Parathyroid adenoma (tissue), 2 donors: ENCODE results near the gene RAB3C.
"Not testable (repeated sequence)": the region's sequence is repeated elsewhere in the genome, so short reads cannot be mapped to it uniquely, and the experiment has no call there.

ENCODE experiments used
- H2AFZ ChIP-seq: fragments of 300-600 bp; sonication (generic); one replicate; pipeline ENCODE4 v1.7.0; 2017; ENCODE audit warnings: antibody characterized with exemption, mild to moderate bottlenecking
- H3K27ac ChIP-seq: fragments of 300-600 bp; sonication (generic); one replicate; pipeline ENCODE4 v1.7.0; 2017
- H3K27me3 ChIP-seq: fragments of 300-600 bp; sonication (generic); one replicate; pipeline ENCODE4 v1.7.0; 2017; ENCODE audit warnings: low read length; ENCODE audit not compliant: control insufficient read depth, insufficient read depth
- H3K36me3 ChIP-seq: fragments of 300-600 bp; sonication (generic); one replicate; pipeline ENCODE4 v1.7.0; 2017; ENCODE audit warnings: low read length; ENCODE audit not compliant: control insufficient read depth, insufficient read depth
- H3K4me1 ChIP-seq: fragments of 300-600 bp; sonication (generic); one replicate; pipeline ENCODE4 v1.7.0; 2017; ENCODE audit warnings: control low read depth
- H3K4me2 ChIP-seq: fragments of 300-600 bp; sonication (generic); one replicate; pipeline ENCODE4 v1.7.0; 2017; ENCODE audit warnings: low read length
- H3K4me3 ChIP-seq: fragments of 300-600 bp; sonication (generic); one replicate; pipeline ENCODE4 v1.7.0; 2017; ENCODE audit warnings: low read depth, low read length
- H3K79me2 ChIP-seq: fragments of 300-600 bp; sonication (generic); one replicate; pipeline ENCODE4 v1.7.0; 2017; ENCODE audit warnings: control low read depth
- H3K9ac ChIP-seq: fragments of 300-600 bp; sonication (generic); one replicate; pipeline ENCODE4 v1.7.0; 2017; ENCODE audit warnings: mild to moderate bottlenecking
- H3K9me3 ChIP-seq: fragments of 300-600 bp; sonication (generic); one replicate; pipeline ENCODE4 v1.7.0; 2017; ENCODE audit warnings: low read length; ENCODE audit not compliant: control insufficient read depth
- CTCF ChIP-seq: fragments of 300-600 bp; sonication (generic); IDR thresholded peaks from one replicate; pipeline ENCODE4 v1.7.0; 2017; ENCODE audit warnings: antibody characterized with exemption, mild to moderate bottlenecking
- donor health status: primary hyperparathyroidism.

Gene RAB3C, protein sequence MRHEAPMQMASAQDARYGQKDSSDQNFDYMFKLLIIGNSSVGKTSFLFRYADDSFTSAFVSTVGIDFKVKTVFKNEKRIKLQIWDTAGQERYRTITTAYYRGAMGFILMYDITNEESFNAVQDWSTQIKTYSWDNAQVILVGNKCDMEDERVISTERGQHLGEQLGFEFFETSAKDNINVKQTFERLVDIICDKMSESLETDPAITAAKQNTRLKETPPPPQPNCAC

GRCh38 chr5:58582803-58583491, at the start of gene RAB3C:
Gene RAB3C (plus strand): TSS chr5:58583075. CDS start chr5:58583209, 134 bp downstream.
- TF ChIP-seq CTCF: no peak
- no peaks in the 10 kb centered on the region for H3K9me3 ChIP-seq
- peak within 1 kb of the TSS; percentile 73 for H3K4me3 ChIP-seq
- H3K4me1 ChIP-seq: no peaks in the 10 kb centered on the region
- H3K79me2 ChIP-seq: no peaks in the 10 kb centered on the region
- H3K27me3 ChIP-seq: no peaks in the 10 kb centered on the region
- peak within 1 kb of the TSS; percentile 96 for H2AFZ ChIP-seq
- peak within 1 kb of the TSS; percentile 92 for H3K4me2 ChIP-seq
- peak within 1 kb of the TSS; percentile 73 for H3K27ac ChIP-seq
- H3K36me3 ChIP-seq: no peaks in the 10 kb centered on the region
- H3K9ac ChIP-seq: peak within 1 kb of the TSS; percentile 6

DNA sequence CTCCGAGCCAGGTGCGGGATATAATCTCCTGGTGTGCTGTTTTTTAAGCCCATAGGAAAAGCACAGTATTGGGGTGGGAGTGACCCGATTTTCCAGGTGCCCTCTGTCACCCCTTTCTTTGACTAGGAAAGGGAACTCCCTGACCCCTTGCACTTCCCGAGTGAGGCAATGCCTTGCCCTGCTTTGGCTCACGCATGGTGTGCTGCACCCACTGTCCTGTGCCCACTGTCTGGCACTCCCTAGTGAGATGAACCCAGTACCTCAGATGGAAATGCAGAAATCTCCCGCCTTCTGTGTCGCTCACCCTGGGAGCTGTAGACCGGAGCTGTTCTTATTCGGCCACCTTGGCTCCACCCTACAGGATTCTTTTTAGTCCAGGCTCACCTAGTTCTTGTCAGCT, 40.9 kb upstream of the RAB3C start:
- not testable (repeated sequence) for H2AFZ ChIP-seq, H3K9me3 ChIP-seq, H3K4me2 ChIP-seq, H3K4me3 ChIP-seq, H3K36me3 ChIP-seq, H3K9ac ChIP-seq, H3K27ac ChIP-seq, H3K27me3 ChIP-seq, H3K4me1 ChIP-seq, H3K79me2 ChIP-seq

- H3K27me3 ChIP-seq: no peaks in the 10 kb centered on the region
- H3K4me1 ChIP-seq: no peaks in the 10 kb centered on the region
- H3K36me3 ChIP-seq: no peaks in the 10 kb centered on the region
- no peak overlapping the region for H2AFZ ChIP-seq
- no peak for TF ChIP-seq CTCF
- no peak overlapping the region for H3K4me3 ChIP-seq
- H3K9me3 ChIP-seq: no peaks in the 10 kb centered on the region
- no peak overlapping the region for H3K9ac ChIP-seq
- H3K27ac ChIP-seq: no peak overlapping the region
- no peak overlapping the region for H3K4me2 ChIP-seq
- H3K79me2 ChIP-seq: no peaks in the 10 kb centered on the region
Observed at GRCh38 chr5:58542709-58543108, 40.2 kb upstream of the RAB3C start.

GRCh38 chr5:58543723-58544122, 39.2 kb upstream of the RAB3C start:
- Histone ChIP-seq H2AFZ (no peak overlapping the region), H3K4me3 (no peak overlapping the region), H3K4me2 (no peak overlapping the region), H3K36me3 (no peaks in the 10 kb centered on the region), H3K9me3 (no peaks in the 10 kb centered on the region), H3K27ac (no peak overlapping the region), H3K4me1 (no peaks in the 10 kb centered on the region), H3K79me2 (no peaks in the 10 kb centered on the region), H3K9ac (no peak overlapping the region), H3K27me3 (no peaks in the 10 kb centered on the region)
- TF ChIP-seq CTCF: no peak

GRCh38 chr5:58544195-58544594, 38.7 kb upstream of the RAB3C start:
- H3K36me3 ChIP-seq: no peaks in the 10 kb centered on the region
- no peaks in the 10 kb centered on the region for H3K79me2 ChIP-seq
- TF ChIP-seq CTCF: no peak
- no peaks in the 10 kb centered on the region for H3K27me3 ChIP-seq
- no peak overlapping the region for H3K4me3 ChIP-seq
- H3K9ac ChIP-seq: no peak overlapping the region
- no peaks in the 10 kb centered on the region for H3K9me3 ChIP-seq
- H3K4me1 ChIP-seq: no peaks in the 10 kb centered on the region
- no peak overlapping the region for H3K27ac ChIP-seq
- no peak overlapping the region for H2AFZ ChIP-seq
- no peak overlapping the region for H3K4me2 ChIP-seq
